ENCODE measurements around the gene LRRC56.

LRRC56 gene

DNA sequence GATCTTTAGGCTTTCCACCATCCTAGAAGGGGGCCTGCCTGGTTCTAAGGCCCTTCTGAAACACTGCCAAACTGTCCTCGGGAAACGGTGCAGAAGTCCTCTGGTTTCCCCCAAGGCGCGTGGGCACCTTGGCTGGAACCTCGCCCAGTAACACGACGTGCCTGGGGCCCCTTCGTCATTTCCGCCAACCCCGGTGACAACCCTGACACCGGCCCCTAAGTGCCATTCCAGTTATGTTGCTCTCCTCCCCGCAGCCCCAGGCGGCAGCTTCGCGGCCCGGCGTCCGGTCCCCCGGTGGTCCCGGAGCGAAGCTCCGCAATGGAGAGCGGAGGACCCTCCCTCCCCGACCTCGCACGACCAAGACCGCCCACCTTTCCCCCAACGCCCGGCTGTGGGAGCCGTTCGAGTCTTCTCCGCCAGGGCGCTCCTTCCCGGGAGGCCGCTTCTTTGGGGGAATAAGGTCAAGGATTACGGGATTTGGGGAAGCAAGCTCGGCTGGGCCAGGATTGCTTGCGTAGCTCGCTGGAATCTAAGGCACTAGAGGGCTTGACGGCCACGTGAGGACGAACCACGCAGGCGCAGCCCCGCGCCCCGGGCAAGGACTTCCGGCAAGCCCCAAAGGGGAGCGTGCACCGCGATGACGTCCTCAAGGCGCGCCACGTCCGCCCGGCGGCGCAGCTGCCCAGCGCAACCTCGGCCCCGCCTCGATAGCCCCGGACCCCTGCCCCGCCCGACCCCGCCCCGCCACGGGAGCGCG lies 30.9 kb upstream of the LRRC56 start:
- H3K4me3 ChIP-seq (replicated peaks; ENCODE audit: low read depth, low read length) = peak overlapping the region; percentile 94
- TF ChIP-seq, protein P1, sequence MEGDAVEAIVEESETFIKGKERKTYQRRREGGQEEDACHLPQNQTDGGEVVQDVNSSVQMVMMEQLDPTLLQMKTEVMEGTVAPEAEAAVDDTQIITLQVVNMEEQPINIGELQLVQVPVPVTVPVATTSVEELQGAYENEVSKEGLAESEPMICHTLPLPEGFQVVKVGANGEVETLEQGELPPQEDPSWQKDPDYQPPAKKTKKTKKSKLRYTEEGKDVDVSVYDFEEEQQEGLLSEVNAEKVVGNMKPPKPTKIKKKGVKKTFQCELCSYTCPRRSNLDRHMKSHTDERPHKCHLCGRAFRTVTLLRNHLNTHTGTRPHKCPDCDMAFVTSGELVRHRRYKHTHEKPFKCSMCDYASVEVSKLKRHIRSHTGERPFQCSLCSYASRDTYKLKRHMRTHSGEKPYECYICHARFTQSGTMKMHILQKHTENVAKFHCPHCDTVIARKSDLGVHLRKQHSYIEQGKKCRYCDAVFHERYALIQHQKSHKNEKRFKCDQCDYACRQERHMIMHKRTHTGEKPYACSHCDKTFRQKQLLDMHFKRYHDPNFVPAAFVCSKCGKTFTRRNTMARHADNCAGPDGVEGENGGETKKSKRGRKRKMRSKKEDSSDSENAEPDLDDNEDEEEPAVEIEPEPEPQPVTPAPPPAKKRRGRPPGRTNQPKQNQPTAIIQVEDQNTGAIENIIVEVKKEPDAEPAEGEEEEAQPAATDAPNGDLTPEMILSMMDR (IDR thresholded peaks at IDR 0.05; ENCODE audit: low read length, missing control alignments) = no peak
- DNase-seq (ENCODE audit: low read depth) = peak; percentile 99

DNA sequence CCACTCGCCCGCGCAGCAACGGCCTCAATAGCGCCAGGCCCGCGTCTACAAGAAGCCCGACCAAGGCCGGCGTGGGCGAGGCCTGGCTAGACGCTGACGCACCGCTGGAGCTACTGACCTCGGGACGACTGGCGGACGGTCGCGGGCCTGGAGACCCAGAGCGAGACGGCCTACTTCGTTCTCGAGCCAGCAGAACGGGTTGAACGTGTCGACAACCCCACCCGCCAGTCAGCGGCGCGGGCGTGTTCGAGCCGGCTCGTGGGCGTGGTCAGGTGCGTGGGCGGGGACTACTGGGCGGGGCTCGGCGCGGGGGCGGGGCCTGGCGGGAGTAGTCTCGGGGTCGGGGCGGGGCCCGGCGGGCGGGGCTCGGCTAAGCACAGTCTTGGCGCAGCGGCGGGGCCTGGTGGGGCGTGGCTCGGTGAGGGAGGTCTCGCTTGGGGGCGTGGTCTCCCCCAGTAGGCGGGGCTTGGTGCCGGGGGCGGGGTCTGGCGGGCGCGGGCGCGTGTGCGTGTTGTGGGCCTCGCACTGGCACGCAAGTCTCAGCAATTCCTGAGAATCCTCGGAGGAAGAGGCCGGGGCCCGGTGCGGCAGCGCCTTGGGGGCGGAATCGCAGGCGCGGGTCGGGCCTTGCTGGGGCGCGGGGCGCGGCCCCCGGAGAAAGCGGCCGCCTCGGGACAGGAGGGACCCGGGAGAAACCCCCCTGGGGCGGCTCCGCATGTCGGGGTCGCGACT lies 30.2 kb upstream of the LRRC56 start, which contains the start of gene RNH1:
Gene RNH1 (minus strand): TSS at position 248 of the 732 bp plus-strand sequence. CDS start 5,080 bp downstream, outside the sequence.
- DNase-seq (ENCODE audit: low read depth) = peak; percentile 97
- peak within 1 kb of the TSS; percentile 94 for H3K4me3 ChIP-seq (replicated peaks; ENCODE audit: low read depth, low read length)
- TF ChIP-seq, protein P1 (IDR thresholded peaks at IDR 0.05; ENCODE audit: low read length, missing control alignments) = no peak

DNA sequence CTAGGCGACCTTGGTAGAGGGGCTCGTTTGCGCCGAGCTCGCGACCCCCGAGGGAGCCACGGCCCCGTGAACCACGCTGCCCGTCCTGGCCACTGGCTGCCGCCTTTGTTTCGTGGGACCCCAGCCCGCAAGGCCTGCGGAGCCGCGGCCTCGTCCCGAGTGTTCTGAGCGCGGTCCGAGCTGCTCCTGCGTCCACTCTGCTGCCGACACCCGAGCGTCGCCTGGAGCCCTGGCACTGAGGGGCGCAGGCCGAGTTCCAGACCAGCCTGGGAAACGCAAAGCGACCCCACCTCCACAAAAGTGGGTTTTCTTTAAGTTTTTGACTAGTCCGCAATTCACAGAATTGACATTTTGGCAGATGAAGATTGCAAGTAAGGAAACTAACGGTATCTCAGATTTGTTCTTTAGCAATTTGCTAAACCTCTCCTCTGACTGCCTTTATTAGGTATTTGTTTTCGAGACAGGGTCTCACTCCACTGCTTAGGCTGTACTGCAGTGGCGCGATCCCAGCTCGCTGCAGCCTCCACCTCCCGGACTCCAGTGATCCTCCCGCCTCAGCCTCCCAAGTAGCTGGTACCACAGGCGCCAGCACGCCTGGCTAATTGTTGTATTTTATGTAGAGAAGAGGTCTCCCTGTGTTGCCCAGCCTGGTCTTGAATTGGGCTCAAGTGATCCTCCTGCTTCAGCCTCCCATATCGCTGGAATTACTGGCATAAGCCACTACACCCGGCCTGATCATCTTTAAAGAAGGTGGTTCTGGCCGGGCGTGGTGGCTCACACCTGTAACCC lies 29.4 kb upstream of the LRRC56 start:
- H3K4me3 ChIP-seq (replicated peaks; ENCODE audit: low read depth, low read length) = peak overlapping the region; percentile 61
- TF ChIP-seq, protein P1 (IDR thresholded peaks at IDR 0.05; ENCODE audit: low read length, missing control alignments) = no peak
- no peak for DNase-seq (ENCODE audit: low read depth)

DNA sequence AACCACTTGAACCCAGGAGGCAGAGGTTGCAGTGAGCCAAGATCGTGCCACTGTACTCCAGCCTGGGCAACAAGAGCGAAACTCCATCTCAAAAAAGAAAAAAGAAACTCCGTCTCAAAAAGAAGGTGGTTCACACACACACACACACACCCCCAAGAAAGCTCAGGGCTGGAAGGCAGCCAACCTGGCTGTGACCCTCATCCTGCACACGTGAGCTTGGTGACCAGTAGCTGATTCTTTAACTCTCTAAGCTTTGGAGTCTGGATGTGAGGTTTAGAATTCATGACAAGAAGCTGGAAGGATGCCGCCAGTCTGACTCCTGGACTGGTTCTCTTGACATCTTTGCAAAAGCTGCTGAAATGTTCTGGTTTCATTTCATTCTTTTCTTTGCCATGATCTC lies 28.4 kb upstream of the LRRC56 start:
- TF ChIP-seq, protein P1 (IDR thresholded peaks at IDR 0.05; ENCODE audit: low read length, missing control alignments) = no peak
- DNase-seq (ENCODE audit: low read depth) = no peak
- no peak overlapping the region for H3K4me3 ChIP-seq (replicated peaks; ENCODE audit: low read depth, low read length)

DNA sequence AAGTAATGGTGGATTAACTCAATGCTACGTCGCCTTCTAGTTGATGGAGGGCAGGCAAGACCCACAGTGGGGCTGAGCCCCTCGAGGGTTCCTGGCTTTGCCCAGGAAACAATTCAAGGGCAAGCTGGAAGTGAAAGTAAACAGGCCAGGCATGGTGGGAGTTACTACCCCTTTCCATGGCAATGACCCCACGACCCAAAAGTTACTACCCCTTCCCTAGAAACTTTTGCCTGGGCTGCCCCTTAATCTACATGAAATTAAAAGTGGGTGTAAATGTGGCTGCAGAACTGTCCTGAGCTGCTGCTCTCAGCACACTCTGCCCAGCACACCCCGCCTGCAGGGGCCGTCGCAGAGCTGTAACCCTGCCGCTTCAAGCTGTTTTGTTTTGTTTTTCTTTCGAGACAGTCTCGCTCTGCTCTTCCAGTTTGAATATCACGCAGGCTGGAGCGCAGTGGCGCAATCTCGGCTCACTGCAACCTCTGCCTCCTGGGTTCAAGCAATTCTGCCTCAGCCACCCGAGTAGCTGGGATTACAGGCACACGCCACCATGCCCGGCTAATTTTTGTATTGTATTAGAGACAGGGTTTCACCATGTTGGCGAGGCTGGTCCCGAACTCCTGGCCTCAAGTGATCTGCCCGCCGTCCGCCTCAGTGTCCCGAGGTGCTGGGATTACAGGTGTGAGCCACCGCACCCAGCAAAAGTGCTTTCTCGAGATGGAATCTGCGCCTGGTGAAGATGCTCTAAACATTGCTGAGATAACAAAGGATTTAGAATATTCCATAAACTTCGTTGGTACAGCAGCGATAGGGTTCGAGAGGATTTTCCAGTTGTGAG lies 24.3 kb upstream of the LRRC56 start:
- H3K4me3 ChIP-seq (replicated peaks; ENCODE audit: low read depth, low read length) = no peak overlapping the region
- TF ChIP-seq, protein P1 (IDR thresholded peaks at IDR 0.05; ENCODE audit: low read length, missing control alignments) = no peak

DNA sequence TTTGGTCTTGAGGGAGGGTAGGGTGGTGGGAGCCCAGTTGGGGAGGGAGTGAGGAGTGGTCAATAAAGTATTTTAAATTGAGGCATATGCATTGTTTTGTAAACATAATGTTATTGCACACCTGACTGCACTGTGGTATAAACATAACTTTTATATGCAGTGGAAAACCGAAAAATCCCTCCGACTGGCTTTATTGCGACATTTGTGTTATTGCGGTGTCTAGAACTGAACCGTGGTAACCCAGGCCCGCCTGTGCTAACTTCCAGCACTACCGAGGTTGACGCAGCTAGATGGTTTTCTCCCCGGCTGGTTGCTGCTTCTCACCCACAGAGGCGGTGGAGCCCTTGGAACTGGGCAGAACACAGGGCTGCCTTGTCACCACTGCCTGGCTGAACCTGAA lies 22.7 kb upstream of the LRRC56 start:
- DNase-seq (ENCODE audit: low read depth) = no peak
- no peak overlapping the region for H3K4me3 ChIP-seq (replicated peaks; ENCODE audit: low read depth, low read length)
- TF ChIP-seq, protein P1 (IDR thresholded peaks at IDR 0.05; ENCODE audit: low read length, missing control alignments) = no peak

More for the DNA sequence above, 24.3 kb upstream of the LRRC56 start:
- no peak for DNase-seq (ENCODE audit: low read depth)

All from fibroblast of pulmonary artery (primary cell).